Measurements from ENCODE around the gene NPR2.

DNA sequence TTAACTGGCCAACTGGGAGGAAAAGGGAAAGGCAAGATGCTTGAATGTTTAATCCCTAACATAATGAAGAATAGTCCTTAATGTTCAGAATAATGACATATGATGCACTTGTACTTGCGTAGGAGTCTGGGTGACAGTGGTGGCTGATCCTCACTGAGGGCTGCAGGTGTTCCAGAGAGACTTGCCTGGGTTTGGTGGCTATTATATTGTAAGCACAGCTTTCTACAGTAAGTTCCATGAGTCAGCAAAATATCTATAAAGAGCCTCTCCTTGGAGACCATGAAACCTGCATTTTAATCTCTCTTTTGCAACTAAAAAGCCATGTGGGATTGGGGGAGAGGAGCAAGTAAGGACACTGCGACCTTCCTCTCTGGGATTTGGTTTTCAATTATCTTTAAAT, 1.9 kb upstream of the NPR2 start:
- TF ChIP-seq, protein P1, sequence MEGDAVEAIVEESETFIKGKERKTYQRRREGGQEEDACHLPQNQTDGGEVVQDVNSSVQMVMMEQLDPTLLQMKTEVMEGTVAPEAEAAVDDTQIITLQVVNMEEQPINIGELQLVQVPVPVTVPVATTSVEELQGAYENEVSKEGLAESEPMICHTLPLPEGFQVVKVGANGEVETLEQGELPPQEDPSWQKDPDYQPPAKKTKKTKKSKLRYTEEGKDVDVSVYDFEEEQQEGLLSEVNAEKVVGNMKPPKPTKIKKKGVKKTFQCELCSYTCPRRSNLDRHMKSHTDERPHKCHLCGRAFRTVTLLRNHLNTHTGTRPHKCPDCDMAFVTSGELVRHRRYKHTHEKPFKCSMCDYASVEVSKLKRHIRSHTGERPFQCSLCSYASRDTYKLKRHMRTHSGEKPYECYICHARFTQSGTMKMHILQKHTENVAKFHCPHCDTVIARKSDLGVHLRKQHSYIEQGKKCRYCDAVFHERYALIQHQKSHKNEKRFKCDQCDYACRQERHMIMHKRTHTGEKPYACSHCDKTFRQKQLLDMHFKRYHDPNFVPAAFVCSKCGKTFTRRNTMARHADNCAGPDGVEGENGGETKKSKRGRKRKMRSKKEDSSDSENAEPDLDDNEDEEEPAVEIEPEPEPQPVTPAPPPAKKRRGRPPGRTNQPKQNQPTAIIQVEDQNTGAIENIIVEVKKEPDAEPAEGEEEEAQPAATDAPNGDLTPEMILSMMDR (IDR thresholded peaks at IDR 0.05; ENCODE audit: poor library complexity), result no peak
- TF ChIP-seq EZH2phosphoT487 (IDR thresholded peaks at IDR 0.05; ENCODE audit: low read depth, severe bottlenecking, unreplicated experiment), result no peak

Measured in hepatocyte (in vitro differentiated cells).